GM21825 (cell line): ENCODE measurements around the gene RXRA.

Source experiments
- ATAC-seq: cut with Tn5 transposase; IDR thresholded peaks from one replicate; pipeline ENCODE4 v1.9.1; 2021; ENCODE audit warnings: mild to moderate bottlenecking, moderate library complexity; ENCODE audit not compliant: unreplicated experiment

Gene RXRA

GRCh38 chr9:134335486-134336220, 9.4 kb downstream of the RXRA start:
- ATAC-seq = no peak

GRCh38 chr9:134336228-134336627, 10.0 kb downstream of the RXRA start:
- no peak for ATAC-seq

DNA sequence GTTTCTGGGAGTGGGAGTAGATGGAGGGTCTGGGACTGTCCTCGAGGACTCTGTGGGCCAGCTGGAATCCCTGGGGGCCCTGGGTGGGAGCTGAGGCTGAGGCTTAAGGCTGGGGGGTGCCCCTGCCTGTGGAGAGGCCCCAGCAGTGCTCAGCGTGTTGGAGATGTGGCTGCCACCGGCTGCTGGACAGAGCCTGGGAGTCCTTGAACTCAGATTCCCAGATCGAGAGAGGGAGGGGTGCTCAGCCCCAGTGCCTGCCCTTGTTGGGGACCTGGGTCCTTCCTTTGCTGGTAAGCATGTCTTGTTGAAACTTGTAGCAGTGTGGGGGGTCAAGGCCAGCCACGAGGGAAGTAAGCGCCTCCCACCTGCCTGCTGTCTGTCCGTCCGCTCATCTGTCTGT, 10.7 kb downstream of the RXRA start:
- ATAC-seq = no peak

DNA sequence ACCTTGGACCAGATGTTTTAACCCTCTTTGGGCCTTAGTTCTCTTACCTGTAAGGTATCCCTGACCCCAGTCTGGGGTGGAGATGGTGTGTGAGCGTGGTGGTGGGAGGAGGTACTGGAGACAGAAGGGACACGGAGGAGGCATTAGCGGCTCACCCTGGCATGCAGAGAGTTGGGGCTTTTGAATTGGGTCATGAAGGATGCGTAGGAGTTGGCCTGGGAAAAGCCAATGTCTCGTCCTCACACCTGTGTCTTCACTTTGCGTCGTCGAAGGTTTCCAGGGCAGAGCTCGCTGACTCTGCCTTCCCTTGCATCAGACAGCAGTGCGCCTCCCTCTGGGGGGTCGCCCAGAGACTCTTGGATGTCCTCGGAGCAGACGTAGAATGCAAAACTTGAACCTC, 11.2 kb downstream of the RXRA start:
- ATAC-seq = no peak

DNA sequence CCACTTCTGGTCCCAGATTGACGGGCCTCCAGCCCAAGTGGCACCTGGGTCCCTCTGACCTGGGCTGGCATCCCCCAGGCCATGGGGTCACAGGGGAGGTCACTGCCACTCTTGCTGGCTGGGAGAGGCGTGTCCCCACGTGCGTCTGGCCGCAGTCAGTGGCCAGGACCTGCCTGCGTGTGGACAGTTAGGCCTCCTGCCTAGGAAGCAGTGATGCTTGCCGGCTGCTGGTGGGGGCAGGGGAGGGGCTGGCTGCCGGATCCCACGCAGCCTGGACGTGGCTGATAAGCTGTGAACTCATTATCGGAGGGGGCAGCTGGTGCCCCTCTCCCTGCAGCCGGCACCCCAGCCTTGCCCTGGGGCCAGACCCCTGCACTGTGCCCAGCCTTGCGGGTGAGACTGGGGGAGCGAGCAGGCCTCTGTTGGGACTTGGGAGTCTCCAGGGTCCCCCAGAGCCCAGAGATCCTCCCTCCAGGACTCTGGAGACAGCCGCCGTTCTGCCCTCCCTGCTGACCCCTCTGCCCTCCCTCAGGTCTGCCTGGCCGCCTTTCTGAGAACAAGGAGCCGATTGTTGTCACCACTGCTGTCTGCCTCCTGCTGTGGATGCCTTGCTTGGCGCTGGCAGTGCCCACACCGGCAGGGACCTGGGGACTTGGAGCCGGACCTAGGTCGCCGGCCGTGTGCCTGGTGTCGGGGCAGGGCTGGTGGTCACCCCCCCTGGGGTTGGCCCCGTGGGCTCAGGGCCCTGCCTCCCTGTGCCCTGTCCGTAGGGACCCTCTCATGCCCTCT, 12.3 kb downstream of the RXRA start:
- ATAC-seq = no peak

GRCh38 chr9:134339183-134339806, 13.0 kb downstream of the RXRA start:
- ATAC-seq = no peak

DNA sequence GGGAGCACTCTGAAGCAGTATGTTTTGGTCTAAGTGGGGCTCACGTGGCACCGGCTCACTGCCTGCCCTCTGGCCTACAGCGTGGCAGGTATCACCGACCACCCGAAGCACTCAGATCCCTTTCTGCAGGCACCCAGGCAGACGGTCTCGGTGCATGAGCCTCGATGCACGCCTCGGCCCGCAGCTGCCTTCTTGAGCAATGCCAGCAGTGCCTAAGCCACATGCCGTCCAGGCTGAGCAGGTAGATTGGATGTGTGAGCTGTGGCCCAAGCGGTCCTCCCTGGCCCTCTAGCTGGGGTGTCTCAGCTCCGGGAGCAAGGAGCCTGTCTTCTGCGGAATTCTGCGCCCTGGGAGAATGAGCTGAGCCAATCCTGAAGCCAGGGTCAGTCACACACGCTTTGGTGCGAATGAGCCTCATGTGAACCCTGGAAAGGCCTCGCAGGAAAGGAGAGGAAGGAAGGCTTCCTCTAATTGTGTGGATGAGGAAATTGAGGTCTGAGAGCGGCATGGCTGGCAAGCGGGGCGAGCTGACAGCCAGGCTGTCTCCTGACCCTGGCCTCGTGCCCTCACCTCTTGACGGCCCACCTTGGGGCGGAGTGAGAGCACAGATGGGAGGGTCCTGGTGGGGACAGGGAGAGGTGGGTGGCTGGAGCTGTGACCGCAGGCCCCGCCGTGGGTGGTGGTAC, 14.4 kb downstream of the RXRA start:
- no peak for ATAC-seq

DNA sequence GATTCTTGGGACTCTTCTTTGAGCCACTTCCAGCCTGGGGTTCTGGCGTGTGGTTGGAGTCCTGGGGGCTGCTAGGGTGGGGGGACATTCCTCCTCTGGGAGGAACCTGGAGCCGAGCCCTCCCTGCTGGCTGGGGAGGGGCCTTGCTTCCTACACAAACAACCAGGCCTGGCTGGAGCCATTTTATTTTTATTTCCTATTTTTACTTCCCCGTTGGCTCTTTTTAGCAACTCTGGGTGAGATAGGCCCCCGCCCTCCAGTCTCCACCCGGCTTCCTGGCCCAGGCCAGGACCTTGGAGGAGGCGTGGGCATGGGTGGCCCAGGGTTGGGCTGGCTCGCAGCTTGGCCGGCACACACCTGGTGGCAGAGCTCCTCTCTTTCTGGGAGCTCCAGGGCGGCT, 15.1 kb downstream of the RXRA start:
- no peak for ATAC-seq

DNA sequence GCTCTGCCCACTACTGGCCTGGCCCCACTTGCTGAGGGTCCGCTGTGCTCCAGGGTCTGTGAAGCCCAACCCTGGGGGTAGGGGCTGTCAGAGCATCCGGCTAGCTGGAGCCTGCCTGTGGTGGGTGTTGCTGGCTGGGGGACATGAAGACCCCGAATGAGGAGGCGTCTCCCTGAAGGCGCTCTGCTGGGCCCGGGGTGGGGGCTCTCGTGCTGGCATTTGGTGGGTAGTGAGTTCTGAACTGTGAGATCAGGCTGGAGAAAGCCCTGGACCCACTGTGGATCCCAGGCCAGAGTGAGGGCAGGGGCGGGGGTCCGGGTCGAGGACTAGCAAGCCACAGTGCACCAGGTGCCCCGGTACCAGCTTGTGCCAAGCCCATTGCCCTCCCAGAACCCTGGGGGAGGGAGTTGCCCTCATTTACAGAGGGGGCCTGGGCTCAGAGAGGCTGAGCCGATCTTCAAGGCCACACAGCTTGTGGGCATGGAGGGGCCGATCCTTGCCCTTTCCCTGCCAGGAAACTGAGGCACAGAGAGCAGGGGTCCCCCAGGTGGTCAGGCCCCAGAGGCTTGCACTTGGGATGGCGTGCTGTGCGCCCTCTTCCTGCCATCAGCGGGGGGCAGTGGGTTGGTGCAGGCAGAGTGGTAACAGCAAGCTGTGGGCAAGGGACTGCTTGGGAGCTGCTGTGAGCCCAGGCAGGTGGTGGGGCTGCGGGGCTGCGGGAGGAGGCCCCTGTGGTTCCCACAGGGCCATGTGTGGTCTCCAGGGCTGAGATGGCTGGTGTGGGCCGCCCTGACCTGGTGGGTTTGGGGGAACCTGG, 15.9 kb downstream of the RXRA start:
- no peak for ATAC-seq

DNA sequence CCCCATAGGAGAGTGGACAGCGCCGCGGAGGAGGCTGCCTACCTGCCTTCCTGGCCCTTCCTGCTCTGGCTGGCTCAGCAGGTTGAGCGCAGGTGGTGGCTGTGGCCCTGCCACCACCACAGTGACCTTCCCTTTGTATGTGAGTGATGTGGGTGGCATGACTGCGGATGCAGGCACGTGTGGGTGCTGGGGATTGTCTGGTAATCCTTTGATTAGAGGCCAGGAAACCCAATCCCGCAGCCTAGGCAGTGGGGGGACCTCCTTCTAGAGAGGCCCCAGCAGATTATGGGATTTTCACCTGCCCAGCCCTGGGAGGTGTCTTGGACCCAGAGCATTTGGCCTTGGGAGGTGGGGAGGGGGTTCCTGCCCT, 16.5 kb downstream of the RXRA start:
- no peak for ATAC-seq

- no peak for ATAC-seq
Observed at GRCh38 chr9:134343637-134344036, 17.4 kb downstream of the RXRA start.

- ATAC-seq = no peak
Observed at GRCh38 chr9:134344068-134344799, 18.0 kb downstream of the RXRA start.

GRCh38 chr9:134344800-134345310, 18.6 kb downstream of the RXRA start:
- no peak for ATAC-seq

DNA sequence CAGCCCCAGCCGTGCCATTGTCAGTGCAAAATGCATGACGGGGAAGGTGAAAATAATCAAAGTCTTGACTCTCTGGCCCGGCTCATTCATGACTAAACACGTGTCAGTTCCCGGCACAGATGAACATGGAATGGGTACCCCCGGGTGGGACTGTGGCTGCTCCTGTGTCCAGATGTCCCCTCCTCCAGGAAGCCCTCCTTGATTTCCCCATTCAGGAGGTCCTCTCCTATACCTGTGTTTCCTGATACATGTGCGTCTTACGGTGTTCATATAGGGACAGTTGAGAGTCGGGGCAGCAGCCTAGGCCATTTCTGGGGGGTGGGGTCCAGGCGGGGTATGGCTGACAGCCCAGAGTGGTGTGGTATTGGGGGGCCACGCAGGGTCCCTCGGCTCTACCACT, 19.5 kb downstream of the RXRA start:
- no peak for ATAC-seq

- no peak for ATAC-seq
Observed at GRCh38 chr9:134346151-134346550, 19.9 kb downstream of the RXRA start.

- ATAC-seq = no peak
Observed at GRCh38 chr9:134346840-134347583, 20.8 kb downstream of the RXRA start.

GRCh38 chr9:134347996-134348395, 21.7 kb downstream of the RXRA start:
- no peak for ATAC-seq

DNA sequence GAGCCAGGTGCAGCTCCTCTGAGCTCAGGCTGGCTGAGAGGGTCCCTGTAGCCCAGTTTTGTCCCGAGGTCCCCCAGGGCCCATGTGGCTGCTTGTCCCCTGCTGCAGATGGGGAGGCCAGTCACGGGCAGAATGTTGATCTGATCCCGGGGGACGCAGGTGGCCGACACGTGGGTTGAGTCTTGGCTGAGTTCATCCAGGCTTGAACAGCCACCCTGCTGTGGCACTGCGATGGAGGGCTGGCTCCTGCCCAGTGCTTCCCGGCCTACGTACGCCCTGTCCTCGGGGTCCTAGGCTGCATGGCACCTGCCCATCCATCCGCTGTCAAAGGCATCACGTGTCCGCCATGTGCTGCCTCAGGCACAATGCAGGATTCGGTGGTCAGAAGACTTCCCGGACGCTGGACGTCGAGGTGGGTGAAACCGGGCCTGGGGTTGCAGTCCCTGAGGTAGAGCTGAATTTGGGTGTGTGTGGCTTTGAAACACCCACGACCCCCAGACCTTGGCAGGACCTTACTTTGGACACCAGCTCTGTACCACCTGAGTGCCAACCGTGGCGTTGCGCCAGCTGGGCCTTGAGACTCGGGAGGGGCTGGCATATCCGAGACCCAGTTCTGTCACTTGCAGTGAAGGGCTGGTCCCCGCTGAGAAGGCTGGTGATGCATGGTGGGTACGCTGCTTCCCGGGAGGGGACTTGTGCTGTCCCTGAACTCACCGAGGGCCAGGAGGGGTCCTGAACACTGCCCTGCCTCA, 22.3 kb downstream of the RXRA start:
- ATAC-seq = no peak
